Fibroblast of skin of abdomen (primary cell): ENCODE data around the gene INO80B.
"Not testable (repeated sequence)": the region's sequence is repeated elsewhere in the genome, so short reads cannot be mapped to it uniquely, and the experiment has no call there.

ENCODE experiments used
- DNase-seq: peaks from one replicate; pipeline ENCODE4 v3.0.0-alpha.2; 2013

Gene INO80B

DNA sequence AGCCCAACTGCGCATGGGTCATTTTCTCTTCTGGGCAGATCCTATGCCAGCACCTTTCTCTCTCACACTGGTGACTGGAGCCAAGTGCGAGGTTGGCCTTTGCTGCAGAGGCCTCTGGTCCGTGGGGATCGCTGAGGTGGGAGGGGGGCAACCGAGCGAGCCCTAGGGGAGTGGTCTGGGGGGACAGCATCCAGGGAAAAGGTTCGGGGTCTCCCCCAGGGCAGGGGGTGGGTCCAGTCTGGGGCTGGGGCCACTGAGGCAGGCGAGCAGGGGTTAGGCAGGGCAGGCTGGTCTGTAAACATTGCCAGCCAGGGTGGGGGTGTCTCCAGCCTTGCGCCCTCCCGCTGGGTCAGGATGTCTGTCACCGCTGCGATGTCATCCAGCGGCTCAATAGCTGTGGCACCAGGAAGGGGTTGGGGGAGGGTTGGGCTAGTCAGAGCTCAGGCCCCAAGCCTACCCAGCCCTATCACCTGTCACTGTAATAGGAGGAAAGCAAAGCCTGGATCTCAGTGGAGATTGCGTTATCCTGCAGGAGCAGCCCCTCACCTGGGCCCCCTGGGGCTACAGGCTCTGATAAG lies 28.6 kb upstream of the INO80B start:
- no peak for DNase-seq

DNA sequence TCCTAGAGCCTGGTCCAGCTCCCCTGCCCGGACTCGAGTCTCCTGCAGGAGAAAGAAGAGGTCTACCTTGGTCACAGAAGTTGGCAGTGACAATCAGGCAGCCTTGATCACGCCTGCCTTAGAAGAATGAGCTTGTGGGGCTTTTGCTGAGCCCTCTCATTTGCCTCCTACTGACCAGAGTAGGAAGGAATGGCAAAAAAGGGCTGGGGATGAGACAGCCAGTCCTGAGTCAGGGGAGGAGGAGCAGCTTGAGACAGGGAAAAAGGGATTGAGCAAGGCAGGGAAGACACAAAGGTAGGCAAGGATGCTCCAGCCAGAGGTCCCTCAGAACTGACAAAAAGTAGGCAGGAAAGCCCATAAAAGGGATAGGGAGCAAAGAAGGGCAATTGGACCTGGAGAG lies 27.3 kb upstream of the INO80B start:
- no peak for DNase-seq

DNA sequence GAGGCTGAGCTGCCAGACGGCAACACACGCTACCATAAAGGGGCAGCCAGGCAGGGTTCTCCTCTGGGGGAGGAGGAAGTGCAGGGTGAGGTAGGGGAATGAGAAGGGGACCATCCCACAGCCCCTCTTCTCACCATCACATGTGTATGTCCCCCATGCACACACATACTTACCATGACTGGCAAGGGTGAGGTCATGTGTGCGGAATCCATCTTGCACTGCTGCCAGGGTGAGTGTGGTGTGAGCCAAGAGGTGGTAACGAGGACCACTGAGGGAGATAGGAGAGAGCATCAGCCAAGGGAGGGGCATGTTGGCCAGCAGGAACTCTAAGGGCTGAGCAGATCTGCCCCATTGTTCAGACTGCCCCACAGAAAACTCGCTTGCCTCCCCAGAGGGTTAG lies 26.2 kb upstream of the INO80B start:
- DNase-seq = no peak

DNA sequence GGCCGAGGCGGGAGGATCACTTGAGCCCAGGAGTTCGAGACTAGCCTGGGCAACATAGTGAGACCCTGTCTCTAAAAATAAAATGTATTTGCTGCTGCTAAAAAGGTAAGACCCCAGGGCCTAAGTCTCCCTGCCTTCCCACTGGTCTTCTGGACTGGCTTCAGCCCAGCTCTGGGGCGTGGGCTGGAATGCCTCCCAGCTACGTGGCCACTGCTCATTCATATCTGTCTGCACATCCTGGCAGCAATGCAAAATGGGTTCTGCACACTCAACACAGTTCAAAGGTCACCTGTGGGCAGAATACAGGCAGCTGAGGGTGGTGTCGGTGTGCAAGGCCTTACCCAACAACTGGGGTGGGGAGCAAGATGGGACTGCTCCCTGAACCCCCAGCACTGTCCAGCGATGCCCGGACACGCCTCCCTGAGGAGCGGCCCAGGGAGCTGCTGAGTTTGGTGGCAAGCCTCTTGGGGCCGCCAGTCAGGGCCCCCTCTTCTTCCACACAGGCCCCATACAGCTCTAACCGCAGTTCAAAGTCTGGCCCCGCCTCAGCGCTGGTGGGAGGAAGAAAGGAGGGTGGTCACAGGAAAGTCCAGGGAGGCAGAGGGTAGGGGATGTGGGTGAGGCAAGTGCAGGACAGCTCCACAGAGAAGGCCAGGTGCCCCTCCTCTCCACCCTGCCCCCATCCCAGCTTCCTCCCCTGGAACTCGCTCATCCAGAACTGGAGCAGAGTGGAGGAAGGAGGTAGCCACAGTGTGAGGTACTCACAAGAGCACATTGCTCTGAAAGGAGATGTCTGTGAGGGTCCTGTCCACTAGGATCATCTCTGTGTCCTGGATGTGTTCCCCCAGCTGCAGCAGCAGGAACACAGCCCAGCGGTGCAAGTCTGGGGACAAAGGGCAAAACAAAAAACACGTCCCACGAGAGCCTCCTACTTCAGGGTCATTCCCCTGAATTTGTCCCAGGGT lies 25.1 kb upstream of the INO80B start:
- DNase-seq = no peak

DNA sequence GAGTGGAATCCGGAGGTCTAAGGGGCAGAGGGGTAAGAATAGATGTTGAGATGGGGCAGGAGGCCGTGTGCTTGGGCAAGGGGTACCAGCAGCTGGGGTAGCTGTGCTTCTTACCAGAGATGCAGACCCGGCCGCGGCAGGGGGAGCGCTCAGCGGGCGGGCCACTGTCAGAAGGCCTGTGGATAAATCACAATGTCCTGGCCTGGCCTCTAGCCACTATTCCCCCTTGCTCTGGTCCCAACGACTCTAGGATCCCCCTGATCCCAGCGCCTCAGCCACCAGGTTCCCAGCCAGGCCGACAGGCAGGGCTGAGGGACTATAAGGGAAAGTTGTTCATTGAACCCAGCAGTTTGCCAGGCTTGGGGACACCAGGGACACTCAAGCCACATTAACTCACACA lies 24.4 kb upstream of the INO80B start:
- DNase-seq = no peak

DNA sequence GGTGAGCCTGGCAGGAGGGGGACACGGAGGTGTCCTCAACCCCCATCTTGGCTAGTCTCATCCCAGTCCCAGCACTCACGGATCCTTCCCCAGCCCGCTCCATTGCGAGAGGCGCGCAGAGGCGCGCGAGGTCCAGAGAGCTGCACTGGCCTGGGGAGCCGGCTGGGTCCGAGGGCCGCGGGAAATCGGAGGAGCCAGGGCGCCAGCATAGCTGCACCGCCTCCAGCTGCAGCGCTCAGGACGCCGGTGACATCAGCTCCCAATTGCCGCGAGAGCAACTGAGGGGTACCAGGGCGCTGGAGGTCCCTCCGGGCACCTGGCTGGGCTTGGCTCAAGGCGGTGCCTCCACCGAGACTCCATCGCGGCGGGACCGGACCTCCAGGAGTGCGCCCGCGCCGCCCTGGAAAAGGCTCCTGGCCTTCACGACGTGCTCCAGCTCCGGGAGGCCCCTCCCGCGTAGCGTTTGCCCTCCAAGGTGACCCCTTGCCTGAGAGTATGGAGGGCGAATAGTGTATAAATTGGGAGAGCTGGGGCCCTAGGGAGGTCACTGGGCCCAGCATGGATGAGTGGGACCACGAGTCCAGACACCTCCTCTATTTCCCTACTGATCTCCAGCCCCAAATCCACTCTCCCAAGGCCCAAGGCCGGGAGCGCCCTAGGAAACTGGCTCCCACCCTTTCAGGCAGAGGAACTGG lies 18.6 kb upstream of the INO80B start:
- no peak for DNase-seq

DNA sequence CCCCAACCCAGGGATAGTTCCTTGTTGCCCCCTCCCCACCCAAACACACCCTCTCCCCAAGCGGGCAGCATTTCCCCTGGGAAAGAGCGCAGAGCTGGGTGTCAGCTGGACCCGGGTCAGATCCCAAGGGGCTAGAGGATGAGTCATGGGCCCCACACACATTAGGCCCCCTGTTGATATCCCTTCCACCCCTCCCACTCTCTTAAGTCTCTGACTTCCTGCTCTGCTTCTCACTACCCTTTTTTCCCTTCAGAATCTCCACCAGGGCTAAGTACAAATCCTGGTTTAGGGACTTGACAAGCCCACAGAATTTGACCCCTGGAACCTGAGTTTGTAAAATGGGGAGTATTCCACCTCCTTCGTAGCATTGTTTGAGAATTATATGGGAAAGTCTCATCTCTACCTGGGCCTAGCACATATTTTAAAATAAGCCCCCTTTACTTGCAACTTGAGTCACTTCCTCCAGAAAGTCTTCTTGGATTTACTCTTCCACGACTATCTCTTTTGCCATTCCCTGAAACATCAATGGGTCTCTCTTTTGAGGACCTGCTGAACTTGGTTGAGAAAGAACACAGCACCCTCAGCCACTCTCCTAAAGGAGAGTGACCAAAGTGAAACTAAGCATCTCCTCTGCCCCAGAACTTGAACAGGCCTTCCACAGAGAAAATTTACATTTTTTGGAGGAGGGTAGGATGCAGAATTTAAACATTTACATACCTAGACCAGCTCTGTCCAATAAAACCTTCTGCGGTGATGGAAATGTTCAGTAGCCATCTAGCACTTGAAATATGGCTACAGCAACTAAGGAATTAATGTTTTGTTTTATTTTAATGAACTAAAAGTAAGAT lies 17.8 kb upstream of the INO80B start:
- no peak for DNase-seq

DNA sequence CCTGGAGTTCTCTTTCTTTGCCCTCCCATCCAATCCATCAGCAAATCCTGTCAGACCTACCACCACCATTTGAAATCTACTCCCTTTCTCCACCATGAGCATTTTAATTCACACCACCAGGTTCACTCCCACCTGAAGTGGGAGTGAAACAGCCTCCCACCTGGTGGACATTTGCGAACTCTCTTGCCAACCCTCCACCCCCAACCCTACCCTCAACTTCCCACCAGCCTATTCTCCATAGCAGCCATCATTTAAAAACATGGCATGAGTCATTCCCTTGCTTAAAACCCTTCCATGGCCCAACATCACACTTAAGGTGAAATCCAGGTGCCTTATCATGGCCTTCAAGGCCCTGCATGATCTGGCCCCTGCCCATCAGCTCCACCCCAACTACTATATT lies 16.6 kb upstream of the INO80B start:
- no peak for DNase-seq

DNA sequence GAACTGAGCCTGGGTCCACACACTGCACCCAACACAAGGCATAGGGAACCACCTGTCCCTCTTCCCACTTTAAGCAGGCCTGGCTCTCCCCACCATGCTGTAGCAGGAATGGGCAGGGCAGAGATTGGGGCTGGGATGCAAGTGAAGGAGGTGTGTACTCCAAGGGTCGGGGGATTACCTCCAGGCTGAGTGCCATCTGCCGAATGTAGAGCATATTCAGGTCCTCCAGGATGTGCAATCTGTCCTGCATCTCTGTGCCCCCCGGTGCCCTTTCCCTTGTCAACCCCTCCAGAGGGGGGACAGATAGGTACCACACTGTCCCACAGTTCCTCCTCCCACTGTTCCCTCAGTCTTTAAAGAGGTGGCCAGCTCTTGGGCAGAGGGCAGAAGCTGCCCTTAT lies 15.5 kb upstream of the INO80B start:
- no peak for DNase-seq

DNA sequence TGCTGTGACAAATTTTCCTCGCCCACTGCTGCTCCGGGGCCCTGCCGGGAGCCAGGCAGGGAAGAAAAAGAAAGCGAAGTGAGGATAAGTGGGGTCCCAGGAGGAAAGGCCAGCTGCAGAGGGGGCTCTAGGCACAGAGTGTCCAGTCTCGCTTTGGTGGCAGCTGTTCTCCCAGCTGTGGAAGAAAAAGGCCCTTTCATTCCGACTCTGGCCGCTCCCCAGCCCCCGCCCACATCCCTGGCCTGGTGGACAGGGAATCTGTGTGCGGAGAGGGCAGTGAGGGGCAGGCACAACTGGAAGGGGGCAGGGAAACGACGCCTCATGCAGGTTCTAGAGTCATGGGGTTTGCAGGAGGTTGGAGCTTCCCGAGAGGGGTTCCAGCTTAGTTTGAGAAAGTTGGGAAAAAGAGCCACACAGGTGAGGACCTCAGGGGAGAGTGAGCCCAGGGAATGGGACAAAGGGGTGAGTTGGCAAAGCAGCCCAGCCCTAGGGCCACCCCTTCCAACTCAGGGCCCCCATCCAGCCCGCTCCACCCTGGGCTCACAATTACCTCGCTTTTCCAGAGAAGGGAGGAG lies 15.0 kb upstream of the INO80B start:
- no peak for DNase-seq

DNA sequence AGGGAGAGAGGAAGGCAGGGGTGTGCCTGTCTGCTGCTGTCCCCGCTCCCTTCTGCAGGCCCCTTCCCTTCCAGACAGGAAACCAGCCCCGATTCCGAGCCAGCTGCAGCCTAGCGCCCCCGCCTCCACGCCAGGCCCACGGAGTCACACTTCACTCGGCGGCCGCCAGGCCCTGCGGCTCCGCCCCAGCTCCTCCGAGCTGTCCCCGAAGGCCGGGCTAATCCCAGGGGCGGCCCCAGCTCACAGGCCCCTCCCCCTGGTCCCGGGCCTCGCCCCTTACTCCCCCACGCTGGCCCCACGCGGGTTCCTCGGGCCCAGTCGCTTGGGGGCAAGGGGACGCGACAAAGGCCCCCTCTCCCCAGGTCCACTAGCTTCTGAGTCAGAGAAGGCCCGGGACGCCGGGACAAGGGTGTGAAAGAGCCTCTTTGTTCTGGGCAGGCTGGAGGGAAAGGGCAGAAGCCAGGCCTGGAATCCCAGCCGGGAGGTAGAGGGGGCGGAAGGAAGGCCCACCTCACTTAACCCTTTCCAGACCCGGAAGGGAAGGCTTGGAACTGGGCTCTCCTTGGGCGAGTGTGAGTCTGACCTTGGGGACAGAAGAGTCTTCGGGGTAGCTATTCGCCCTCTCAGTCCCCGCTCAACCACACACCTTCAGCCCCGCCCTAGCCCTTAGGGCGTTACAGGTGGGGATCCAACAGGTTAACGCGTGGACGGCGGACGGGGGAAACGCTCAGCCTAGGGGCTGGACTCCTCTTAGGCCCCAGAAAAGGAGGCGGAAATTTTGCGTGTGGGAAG lies 14.3 kb upstream of the INO80B start:
- peak; percentile 85 for DNase-seq

DNA sequence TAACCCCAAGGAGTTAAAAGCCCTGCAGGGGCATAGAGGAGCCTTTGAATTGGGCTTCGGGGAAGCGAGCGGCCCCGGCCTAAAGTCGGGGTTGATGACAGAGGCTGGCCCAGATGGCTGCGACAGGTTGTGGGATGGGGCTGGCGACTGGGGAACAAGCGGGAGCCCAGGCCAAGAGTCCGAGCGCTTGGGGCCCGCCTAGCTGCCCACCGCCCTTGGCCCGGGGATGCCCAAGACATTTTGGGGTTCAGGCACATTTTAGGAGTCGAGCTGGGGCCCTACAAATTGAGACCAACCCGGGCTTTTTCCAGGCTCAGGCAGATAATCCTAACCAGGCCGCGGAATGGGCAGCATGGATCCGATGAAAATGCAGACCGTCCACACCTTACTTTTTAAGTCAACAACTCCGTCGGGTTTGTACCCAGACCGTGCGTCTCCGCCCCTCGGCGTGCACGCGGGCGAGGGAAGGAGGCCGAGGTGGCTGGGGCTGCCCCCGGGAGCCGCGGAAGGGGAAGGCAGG lies 13.7 kb upstream of the INO80B start:
- no peak for DNase-seq

DNA sequence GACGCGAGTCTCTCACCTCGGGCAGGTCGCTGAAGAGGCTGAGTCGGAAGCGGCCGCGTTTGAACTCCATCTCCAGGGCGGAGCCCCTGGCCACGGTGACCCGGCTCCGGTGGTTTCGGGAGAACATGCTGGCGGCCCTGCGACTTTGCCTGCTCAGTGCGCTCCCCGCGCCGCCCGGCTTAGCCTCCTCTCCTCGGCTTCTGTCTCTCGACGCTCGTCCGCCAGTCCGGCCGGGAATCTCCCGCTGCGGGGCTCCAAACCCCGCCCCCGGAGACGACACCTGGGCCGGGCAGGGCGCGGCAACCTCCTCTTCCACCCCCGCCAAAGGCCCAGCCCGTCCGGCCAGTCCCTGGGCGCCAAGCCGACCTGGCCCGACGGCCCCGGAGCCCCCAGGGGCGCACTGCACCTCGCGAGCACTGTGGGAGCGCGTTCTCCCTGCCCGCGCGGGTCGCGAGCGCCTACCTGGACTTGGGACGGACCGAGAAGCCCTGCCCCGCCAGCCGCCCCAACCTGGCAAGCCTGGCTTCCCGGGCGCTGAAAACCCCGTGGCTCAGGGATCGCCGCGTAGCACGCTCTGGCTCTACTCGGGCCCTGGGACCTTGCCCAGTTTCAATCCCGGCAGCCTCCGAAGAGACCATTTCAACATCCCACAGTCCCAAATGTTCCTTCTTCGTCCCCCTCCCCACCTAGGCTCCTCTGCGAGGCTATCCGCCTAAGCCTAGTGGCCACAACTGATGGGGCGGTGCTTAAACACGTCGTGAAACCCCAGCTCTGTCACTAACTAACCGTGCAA lies 13.0 kb upstream of the INO80B start, which contains the start of gene RTKN:
RTKN (minus strand) TSS at position 248 of the 793 bp plus-strand sequence; CDS start at position 127, 121 bp downstream.
- no peak for DNase-seq

DNA sequence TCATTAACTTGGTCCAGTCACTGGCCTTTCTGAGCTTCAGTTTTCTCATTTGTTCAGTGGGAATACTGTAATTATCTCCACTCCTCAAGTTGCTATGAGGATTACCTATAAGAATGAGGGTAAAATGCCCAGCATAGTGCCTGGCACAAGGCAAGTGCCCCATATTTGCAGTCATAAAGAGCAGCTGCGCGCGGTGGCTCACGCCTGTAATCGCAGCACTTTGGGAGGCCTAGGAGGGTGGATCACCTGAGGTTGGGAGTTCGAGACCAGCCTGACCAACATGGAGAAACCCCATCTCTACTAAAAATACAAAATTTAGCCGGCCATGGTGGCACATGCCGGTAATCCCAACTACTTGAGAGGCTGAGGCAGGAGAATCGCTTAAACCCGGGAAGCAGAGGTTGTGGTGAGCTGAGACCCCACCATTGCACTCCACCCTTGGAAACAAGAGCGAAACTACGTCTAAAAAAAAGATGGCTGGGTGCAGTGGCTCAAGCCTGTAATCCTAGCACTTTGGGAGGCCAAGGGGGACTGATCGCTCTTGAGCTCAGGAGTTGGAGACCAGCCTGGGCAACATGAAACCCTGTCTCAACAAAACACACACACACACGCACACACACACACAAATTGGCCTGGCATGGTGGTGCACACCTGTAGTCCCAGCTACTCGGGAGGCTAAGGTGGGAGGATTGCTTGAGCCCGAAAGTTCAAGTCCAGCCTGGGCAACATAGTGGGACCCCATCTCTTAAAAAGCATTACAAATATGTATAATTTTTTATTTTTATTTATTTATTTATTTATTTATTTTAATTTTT lies 12.2 kb upstream of the INO80B start:
- DNase-seq = not testable (repeated sequence)

DNA sequence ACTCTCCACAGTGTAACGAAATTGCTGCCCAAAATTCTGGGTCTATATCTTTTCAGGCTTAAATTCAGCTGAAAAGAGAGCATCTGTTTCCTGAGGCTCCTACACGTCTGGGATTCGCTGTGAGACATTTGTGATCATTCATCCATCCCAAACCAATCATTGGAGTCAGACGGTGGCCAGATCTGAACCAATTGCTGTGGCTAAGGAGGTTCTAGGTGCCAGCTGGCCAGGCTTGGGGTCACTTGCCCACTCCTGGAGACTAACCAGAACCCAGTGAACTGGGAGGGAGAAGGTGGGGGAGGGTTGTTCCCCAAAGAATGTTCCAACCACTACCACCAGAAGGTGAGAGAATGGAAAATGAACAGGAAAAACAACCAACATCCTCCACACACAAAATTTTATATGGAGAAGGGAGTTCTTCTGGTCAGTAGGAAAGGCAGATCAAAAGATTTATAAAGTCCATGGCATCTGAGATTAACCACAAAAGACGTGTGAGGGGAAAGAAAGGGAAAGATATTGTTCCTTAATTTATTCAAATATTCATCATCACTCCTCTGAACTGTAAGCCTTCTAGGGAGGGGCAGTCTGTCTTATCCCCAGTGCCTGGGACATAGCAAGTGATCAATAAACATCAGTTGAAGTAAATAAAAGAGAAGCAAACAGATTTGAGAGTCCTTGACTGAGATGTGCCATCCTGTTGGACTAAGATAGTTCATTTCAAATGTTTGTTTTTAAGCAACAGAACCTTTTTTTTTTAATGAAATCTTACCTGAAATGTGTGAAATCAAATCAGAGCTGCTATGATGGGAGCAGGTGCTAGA lies 10.2 kb upstream of the INO80B start:
- DNase-seq = no peak

DNA sequence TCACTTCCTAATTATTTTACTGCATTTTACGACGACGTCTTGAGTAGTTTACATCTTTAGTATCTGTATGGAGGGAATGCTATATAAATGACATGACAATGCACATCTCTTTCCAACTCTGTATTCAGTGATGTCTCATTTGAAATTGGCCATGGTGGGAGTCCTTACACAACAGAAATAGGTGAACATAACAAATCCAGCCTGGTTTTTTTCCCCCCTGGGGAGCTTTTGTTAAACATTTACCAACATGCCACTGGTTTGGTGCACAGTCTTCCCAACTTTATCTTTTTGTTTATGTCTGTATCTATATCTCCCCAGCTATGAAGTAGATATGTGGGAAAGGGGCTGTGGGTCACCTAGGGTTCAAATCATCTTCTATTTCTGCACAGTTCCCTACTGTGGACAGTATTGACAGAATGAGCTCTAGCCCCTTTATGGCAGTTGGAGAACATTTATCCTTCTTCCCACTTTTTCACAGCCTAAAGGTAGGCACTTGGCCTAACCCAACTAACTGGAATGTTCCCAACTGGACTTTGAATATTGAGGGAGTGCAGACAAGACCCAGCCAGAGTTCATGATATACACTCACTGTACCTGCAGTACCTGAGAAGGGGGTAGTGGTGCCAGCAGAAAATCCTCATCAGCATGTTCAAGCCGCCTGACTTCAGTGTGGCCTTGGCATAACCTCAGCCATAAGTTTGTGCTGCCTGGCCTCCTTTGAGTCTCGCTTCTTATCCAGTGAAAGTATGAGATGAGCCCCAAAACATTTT lies 7.5 kb upstream of the INO80B start:
- no peak for DNase-seq

DNA sequence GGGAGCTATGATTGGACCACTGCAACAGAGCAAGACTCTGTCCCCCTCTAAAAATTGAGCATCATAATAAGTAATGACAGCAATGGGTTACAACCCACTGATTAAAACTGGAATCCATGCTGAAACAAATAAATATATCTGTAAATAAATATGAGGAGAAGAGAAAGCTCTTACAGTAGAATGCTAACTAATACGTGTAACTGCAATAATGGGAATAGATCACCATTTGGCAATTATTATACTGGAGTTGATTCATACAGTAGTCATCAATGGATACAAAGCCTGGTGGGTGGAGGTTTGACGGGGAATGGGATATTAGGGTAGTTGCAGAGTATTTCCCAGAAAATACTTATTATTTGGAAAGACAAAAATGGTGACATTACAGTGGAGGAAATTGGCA lies 6.1 kb upstream of the INO80B start:
- DNase-seq = no peak
